ENCODE measurements around the gene APOBEC4. TPM values are rescaled to one million over a fixed set of nuclear protein-coding genes. Genes with fewer than 3 reads are reported as not detected.

Gene APOBEC4
- total RNA-seq, 5 donors from 2014 or later (not counting 1 experiment from before 2014, with no cell fraction given), result not detected

DNA sequence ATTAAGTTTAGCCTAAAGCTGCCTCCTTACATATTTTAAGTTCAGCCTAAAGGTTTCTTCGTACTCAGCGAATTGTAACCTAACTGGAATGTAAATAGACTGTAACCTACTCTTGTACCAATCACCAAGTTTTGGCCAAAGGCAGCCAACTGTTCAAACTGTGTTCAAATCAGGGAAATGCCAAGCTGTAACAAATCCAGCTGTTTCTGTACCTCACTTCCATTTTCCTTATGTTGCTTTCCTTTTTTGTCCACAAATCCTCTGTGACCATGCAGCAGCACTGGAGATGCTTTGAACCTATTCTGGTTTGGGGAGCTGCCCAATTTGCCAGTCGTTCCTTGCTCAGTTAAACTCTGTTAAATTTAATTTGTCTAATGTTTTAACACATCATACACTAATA, 3.2 kb upstream of the APOBEC4 start:
- no peaks in the 10 kb centered on the region for H3K36me3 Mint-ChIP-seq
- POLR2A ChIA-PET, result no interaction called here
- Histone ChIP-seq H3K9me3 (no peaks in the 10 kb centered on the region), H3K27ac (ENCODE audit: low read length) (no peak overlapping the region), H3K4me3 (ENCODE audit: control insufficient read depth in 1 of 2, extremely low read depth in 1 of 2, low read length in 1 of 2) (no peak overlapping the region), H3K27me3 (replicated peaks in 1 of 2; ENCODE audit: control insufficient read depth in 2 of 2, extremely low read depth in 1 of 2, insufficient read depth in 2 of 2, low read length in 1 of 2) (no peaks in the 10 kb centered on the region), H3K4me1 (ENCODE audit: control insufficient read depth in 1 of 2, extremely low read depth in 1 of 2, insufficient read depth in 2 of 2, low read length in 2 of 2) (peaks cover 13 to 25% of the 10 kb centered on the region in 2 experiments), H3K36me3 (ENCODE audit: control insufficient read depth in 2 of 2, extremely low read depth in 1 of 2, insufficient read depth in 1 of 2, low read length in 1 of 2) (no peaks in the 10 kb centered on the region)
- H3K4me3 Mint-ChIP-seq, result no peak overlapping the region
- no peak overlapping the region for H3K27ac Mint-ChIP-seq
- no peaks in the 10 kb centered on the region for H3K9me3 Mint-ChIP-seq
- no CpG with 5 or more reads among the region's 3 CpGs for WGBS (ENCODE audit: insufficient coverage)
- ATAC-seq (replicated peaks in 1 of 4), result no peak
- peaks cover 0 to 1% of the 10 kb centered on the region in 2 donors for H3K27me3 Mint-ChIP-seq
- CTCF ChIA-PET, result interaction anchor here (0.6 to 4.9 kb wide), 14 partner anchors 9 to 299 kb away, joined by 3 to 144 read pairs (median 8); no protein-coding TSS in a partner anchor
- H3K4me1 Mint-ChIP-seq, result peaks cover 32 to 34% (median 33%) of the 10 kb centered on the region in 3 donors
- no peak for DNase-seq

DNA sequence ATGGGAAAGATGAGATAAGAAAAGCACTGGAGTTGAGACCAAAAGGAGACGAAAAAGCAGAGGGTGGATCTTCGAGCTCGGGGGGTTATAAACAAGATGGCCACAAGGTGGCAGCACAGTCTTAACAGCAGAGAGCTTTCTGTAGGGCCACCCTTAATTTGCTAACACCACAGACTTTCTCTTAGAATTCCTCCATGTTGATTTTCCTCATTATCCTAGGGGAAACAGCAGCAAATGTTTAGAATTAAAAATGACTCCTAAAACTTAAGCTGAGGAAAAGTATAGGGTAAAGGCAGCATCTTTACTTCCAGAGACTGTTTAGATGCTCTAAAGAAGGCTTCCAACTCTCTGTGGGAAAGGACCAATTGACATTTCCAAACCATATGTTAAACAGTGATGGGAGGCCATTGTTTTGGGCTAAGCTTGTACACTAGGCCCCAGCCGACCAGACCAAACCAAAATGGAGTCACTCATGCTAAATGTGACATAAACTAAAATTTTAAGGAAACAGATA, 2.5 kb upstream of the APOBEC4 start:
- H3K4me1 Mint-ChIP-seq, result peaks cover 35 to 38% (median 36%) of the 10 kb centered on the region in 3 donors
- peaks cover 0 to under 1% of the 10 kb centered on the region in 2 donors for H3K27me3 Mint-ChIP-seq
- CTCF ChIA-PET, result interaction anchor here (0.5 to 4.9 kb wide), 32 partner anchors 9 to 1036 kb away, joined by 3 to 144 read pairs (median 4); no protein-coding TSS in a partner anchor

GRCh38 chr1:183654706-183655105, 1.6 kb upstream of the APOBEC4 start:
- Histone ChIP-seq H3K9me3 (no peaks in the 10 kb centered on the region), H3K4me1 (ENCODE audit: control insufficient read depth in 1 of 2, extremely low read depth in 1 of 2, insufficient read depth in 2 of 2, low read length in 2 of 2) (peaks cover 13 to 25% of the 10 kb centered on the region in 2 experiments), H3K27ac (ENCODE audit: low read length) (no peak overlapping the region), H3K4me3 (ENCODE audit: control insufficient read depth in 1 of 2, extremely low read depth in 1 of 2, low read length in 1 of 2) (no peak overlapping the region), H3K36me3 (ENCODE audit: control insufficient read depth in 2 of 2, extremely low read depth in 1 of 2, insufficient read depth in 1 of 2, low read length in 1 of 2) (no peaks in the 10 kb centered on the region), H3K27me3 (replicated peaks in 1 of 2; ENCODE audit: control insufficient read depth in 2 of 2, extremely low read depth in 1 of 2, insufficient read depth in 2 of 2, low read length in 1 of 2) (no peaks in the 10 kb centered on the region)
- H3K27me3 Mint-ChIP-seq, result no peaks in the 10 kb centered on the region
- POLR2A ChIA-PET, result no interaction called here
- ATAC-seq (replicated peaks in 1 of 4) (no peak), DNase-seq (no peak)
- no peak overlapping the region for H3K4me3 Mint-ChIP-seq
- H3K4me1 Mint-ChIP-seq, result peaks cover 35 to 38% (median 36%) of the 10 kb centered on the region in 3 donors
- CTCF ChIA-PET, result interaction anchor here (0.6 to 4.9 kb wide), 23 partner anchors 8 to 282 kb away, joined by 3 to 144 read pairs (median 5); no protein-coding TSS in a partner anchor
- no peaks in the 10 kb centered on the region for H3K9me3 Mint-ChIP-seq
- H3K36me3 Mint-ChIP-seq, result no peaks in the 10 kb centered on the region
- no peak overlapping the region for H3K27ac Mint-ChIP-seq

More for the DNA sequence above, 2.5 kb upstream of the APOBEC4 start:
- H3K4me1 ChIP-seq (ENCODE audit: control insufficient read depth in 1 of 2, extremely low read depth in 1 of 2, insufficient read depth in 2 of 2, low read length in 2 of 2), result peaks cover 13 to 25% of the 10 kb centered on the region in 2 experiments
- Mint-ChIP-seq H3K27ac (peak overlapping the region in 1 of 2 donors; percentile 45), H3K36me3 (no peaks in the 10 kb centered on the region), H3K4me3 (no peak overlapping the region), H3K9me3 (no peaks in the 10 kb centered on the region)
- ATAC-seq (replicated peaks in 1 of 4) (peak; percentile 62 to 78 (median 74)), DNase-seq (peak; percentile 16 to 87 (median 61))
- 19% methylated on average over 3 of the region's 4 CpGs for WGBS (ENCODE audit: insufficient coverage)
- no peaks in the 10 kb centered on the region for H3K27me3 ChIP-seq (replicated peaks in 1 of 2; ENCODE audit: control insufficient read depth in 2 of 2, extremely low read depth in 1 of 2, insufficient read depth in 2 of 2, low read length in 1 of 2)
- no peaks in the 10 kb centered on the region for H3K36me3 ChIP-seq (ENCODE audit: control insufficient read depth in 2 of 2, extremely low read depth in 1 of 2, insufficient read depth in 1 of 2, low read length in 1 of 2)
- no peak overlapping the region for H3K4me3 ChIP-seq (ENCODE audit: control insufficient read depth in 1 of 2, extremely low read depth in 1 of 2, low read length in 1 of 2)
- H3K27ac ChIP-seq (ENCODE audit: low read length), result no peak overlapping the region
- POLR2A ChIA-PET, result interaction anchor here (0.5 to 0.9 kb wide), 4 partner anchors 181 to 1202 kb away, joined by 3 read pairs; no protein-coding TSS in a partner anchor
- no peaks in the 10 kb centered on the region for H3K9me3 ChIP-seq

DNA sequence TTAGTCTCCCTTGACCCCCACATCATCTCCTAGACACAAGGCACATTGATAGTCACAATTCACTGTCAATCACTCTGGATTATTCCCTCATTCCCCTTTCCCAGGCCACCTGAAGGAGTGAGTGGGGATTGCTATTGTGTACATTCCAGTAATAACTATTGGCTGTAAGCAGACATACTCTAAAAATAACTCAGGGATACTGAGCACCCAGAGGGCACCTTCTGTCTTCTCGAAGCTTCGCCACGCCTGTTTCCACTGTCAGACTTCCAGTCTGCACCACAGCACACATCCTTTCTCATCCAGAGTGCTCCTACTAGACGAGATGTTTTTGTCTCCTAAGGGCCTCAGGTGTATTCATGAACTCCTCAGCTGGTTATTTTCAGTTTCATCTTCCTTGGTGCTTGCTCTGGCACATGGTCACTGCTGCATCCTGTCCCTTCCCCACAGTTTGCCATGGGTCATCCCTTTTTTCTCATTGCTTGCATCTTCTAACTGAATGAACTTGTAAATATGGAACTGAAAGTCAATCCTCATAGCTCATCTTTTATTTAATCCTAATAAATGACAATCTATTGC, 848 bp upstream of the APOBEC4 start:
- WGBS (ENCODE audit: insufficient coverage), result 84% methylated on average over 4 of the region's 4 CpGs

DNA sequence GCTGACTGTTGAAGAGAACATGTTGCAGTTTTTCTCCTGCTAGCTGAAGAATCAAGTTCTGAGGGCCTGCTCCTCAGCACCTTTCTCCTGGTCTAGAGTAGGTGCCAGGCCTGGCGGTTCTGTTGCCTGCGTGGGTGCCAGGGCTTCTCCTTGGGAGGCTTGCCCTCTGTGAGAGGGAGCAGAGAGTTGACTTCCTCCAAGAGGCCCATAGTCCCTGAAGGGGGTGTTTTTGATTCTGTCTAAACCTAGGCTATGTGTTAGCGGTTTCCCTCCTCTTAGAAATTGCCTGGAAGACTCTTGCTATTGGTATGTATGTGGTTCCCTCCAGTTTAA, 312 bp upstream of the APOBEC4 start:
- Histone ChIP-seq H3K27me3 (replicated peaks in 1 of 2; ENCODE audit: control insufficient read depth in 2 of 2, extremely low read depth in 1 of 2, insufficient read depth in 2 of 2, low read length in 1 of 2) (no peaks in the 10 kb centered on the region), H3K4me3 (ENCODE audit: control insufficient read depth in 1 of 2, extremely low read depth in 1 of 2, low read length in 1 of 2) (no peak overlapping the region), H3K36me3 (ENCODE audit: control insufficient read depth in 2 of 2, extremely low read depth in 1 of 2, insufficient read depth in 1 of 2, low read length in 1 of 2) (no peaks in the 10 kb centered on the region), H3K4me1 (ENCODE audit: control insufficient read depth in 1 of 2, extremely low read depth in 1 of 2, insufficient read depth in 2 of 2, low read length in 2 of 2) (peaks cover 13 to 25% of the 10 kb centered on the region in 2 experiments), H3K9me3 (no peaks in the 10 kb centered on the region), H3K27ac (ENCODE audit: low read length) (no peak overlapping the region)
- ChIA-PET CTCF (interaction anchor here (1.5 to 4.9 kb wide), 5 partner anchors 20 to 262 kb away, joined by 5 to 144 read pairs (median 40); no protein-coding TSS in a partner anchor), POLR2A (interaction anchor here in 1 of 2 donors (1.1 kb wide), 1 partner anchor 14 kb away, joined by 6 read pairs; no protein-coding TSS in a partner anchor)
- DNase-seq, result no peak
- WGBS (ENCODE audit: insufficient coverage), result no CpG with 5 or more reads among the region's 3 CpGs
- Mint-ChIP-seq H3K9me3 (no peaks in the 10 kb centered on the region), H3K36me3 (no peaks in the 10 kb centered on the region), H3K27me3 (no peaks in the 10 kb centered on the region), H3K27ac (peak overlapping the region; percentile 36 to 89), H3K4me1 (peaks cover 35 to 38% (median 36%) of the 10 kb centered on the region in 3 donors), H3K4me3 (no peak overlapping the region)
- no peak for ATAC-seq (replicated peaks in 1 of 4)

More for the DNA sequence above, 848 bp upstream of the APOBEC4 start:
- Histone ChIP-seq H3K4me3 (ENCODE audit: control insufficient read depth in 1 of 2, extremely low read depth in 1 of 2, low read length in 1 of 2) (no peak overlapping the region), H3K9me3 (no peaks in the 10 kb centered on the region), H3K27me3 (replicated peaks in 1 of 2; ENCODE audit: control insufficient read depth in 2 of 2, extremely low read depth in 1 of 2, insufficient read depth in 2 of 2, low read length in 1 of 2) (no peaks in the 10 kb centered on the region), H3K27ac (ENCODE audit: low read length) (no peak overlapping the region), H3K36me3 (ENCODE audit: control insufficient read depth in 2 of 2, extremely low read depth in 1 of 2, insufficient read depth in 1 of 2, low read length in 1 of 2) (no peaks in the 10 kb centered on the region), H3K4me1 (ENCODE audit: control insufficient read depth in 1 of 2, extremely low read depth in 1 of 2, insufficient read depth in 2 of 2, low read length in 2 of 2) (peaks cover 13 to 25% of the 10 kb centered on the region in 2 experiments)
- DNase-seq (no peak), ATAC-seq (replicated peaks in 1 of 4) (no peak)
- Mint-ChIP-seq H3K36me3 (no peaks in the 10 kb centered on the region), H3K4me1 (peaks cover 35 to 38% (median 36%) of the 10 kb centered on the region in 3 donors), H3K9me3 (no peaks in the 10 kb centered on the region), H3K27me3 (no peaks in the 10 kb centered on the region), H3K4me3 (no peak overlapping the region), H3K27ac (peak overlapping the region; percentile 25 to 36)
- ChIA-PET CTCF (interaction anchor here (0.6 to 4.9 kb wide), 9 partner anchors 9 to 1038 kb away, joined by 3 to 144 read pairs (median 5); no protein-coding TSS in a partner anchor), POLR2A (interaction anchor here in 1 of 2 donors (1.1 kb wide), 1 partner anchor 14 kb away, joined by 6 read pairs; no protein-coding TSS in a partner anchor)

- DNase-seq (peak in 2 of 35 experiments; percentile 9 to 44), ATAC-seq (replicated peaks in 1 of 4) (peak; percentile 49 to 81 (median 58))
- H3K9me3 Mint-ChIP-seq, result no peaks in the 10 kb centered on the region
- WGBS (ENCODE audit: insufficient coverage), result no CpG with 5 or more reads among the region's 1 CpG
- ChIA-PET POLR2A (no interaction called here), CTCF (interaction anchor here (0.7 to 4.9 kb wide), 7 partner anchors 18 to 264 kb away, joined by 5 to 144 read pairs (median 7); no protein-coding TSS in a partner anchor)
- H3K4me3 Mint-ChIP-seq, result peak overlapping the region in 1 of 3 donors; percentile 43
- peak overlapping the region; percentile 88 to 89 for H3K27ac Mint-ChIP-seq
- H3K36me3 Mint-ChIP-seq, result no peaks in the 10 kb centered on the region
- Histone ChIP-seq H3K9me3 (no peaks in the 10 kb centered on the region), H3K27me3 (replicated peaks in 1 of 2; ENCODE audit: control insufficient read depth in 2 of 2, extremely low read depth in 1 of 2, insufficient read depth in 2 of 2, low read length in 1 of 2) (peaks cover 0 to 2% of the 10 kb centered on the region in 2 experiments), H3K36me3 (ENCODE audit: control insufficient read depth in 2 of 2, extremely low read depth in 1 of 2, insufficient read depth in 1 of 2, low read length in 1 of 2) (no peaks in the 10 kb centered on the region), H3K27ac (ENCODE audit: low read length) (peak overlapping the region; percentile 22), H3K4me3 (ENCODE audit: control insufficient read depth in 1 of 2, extremely low read depth in 1 of 2, low read length in 1 of 2) (no peak overlapping the region), H3K4me1 (ENCODE audit: control insufficient read depth in 1 of 2, extremely low read depth in 1 of 2, insufficient read depth in 2 of 2, low read length in 2 of 2) (peaks cover 13 to 25% of the 10 kb centered on the region in 2 experiments)
- peaks cover 35 to 38% (median 36%) of the 10 kb centered on the region in 3 donors for H3K4me1 Mint-ChIP-seq
- H3K27me3 Mint-ChIP-seq, result no peaks in the 10 kb centered on the region
Measured at GRCh38 chr1:183652107-183652506, 1.0 kb downstream of the APOBEC4 start.
